Neural progenitor cell (in vitro differentiated cells): ENCODE data around the gene ATOSB.

Experiments used
- EZH2 ChIP-seq: fragments of 200-600 bp; sonication (generic); IDR thresholded peaks from 2 replicates; pipeline ENCODE4 v1.6.1; 2017; ENCODE audit warnings: antibody characterized with exemption, mild to moderate bottlenecking, moderate library complexity
- TF ChIP-seq, protein P1 (sequence below): fragments of 200-600 bp; sonication (generic); IDR thresholded peaks from 2 replicates; pipeline ENCODE4 v1.5.1; 2017; ENCODE audit warnings: antibody characterized with exemption, mild to moderate bottlenecking

DNA sequence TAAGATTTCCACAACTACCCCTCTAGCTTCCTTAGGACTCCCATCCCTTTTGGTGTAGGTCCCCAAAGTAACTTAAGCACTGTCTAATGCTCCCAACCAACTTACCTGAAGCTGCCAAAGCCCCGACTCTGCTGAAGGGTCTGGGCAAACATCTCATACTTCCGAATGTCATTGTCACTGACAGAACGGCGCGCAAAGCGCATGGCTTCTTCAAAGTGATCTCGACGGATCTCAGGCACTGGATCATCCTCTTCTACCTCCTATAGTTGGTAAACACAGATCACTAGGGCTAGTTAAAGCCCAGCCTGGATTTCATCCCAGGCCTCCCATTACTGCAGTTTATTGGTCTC, 58.4 kb downstream of the ATOSB start:
- TF ChIP-seq, protein P1, sequence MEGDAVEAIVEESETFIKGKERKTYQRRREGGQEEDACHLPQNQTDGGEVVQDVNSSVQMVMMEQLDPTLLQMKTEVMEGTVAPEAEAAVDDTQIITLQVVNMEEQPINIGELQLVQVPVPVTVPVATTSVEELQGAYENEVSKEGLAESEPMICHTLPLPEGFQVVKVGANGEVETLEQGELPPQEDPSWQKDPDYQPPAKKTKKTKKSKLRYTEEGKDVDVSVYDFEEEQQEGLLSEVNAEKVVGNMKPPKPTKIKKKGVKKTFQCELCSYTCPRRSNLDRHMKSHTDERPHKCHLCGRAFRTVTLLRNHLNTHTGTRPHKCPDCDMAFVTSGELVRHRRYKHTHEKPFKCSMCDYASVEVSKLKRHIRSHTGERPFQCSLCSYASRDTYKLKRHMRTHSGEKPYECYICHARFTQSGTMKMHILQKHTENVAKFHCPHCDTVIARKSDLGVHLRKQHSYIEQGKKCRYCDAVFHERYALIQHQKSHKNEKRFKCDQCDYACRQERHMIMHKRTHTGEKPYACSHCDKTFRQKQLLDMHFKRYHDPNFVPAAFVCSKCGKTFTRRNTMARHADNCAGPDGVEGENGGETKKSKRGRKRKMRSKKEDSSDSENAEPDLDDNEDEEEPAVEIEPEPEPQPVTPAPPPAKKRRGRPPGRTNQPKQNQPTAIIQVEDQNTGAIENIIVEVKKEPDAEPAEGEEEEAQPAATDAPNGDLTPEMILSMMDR, result no peak
- TF ChIP-seq EZH2, result no peak
